Left lung (tissue), 10 donors: Measurements from ENCODE around the gene C2CD4C. TPM values are rescaled to one million over a fixed set of nuclear protein-coding genes. Genes with fewer than 3 reads are reported as not detected.
"Not testable (repeated sequence)": the region's sequence is repeated elsewhere in the genome, so short reads cannot be mapped to it uniquely, and the experiment has no call there.

Experiments
- ATAC-seq: fragments of 200-7000 bp; cut with Tn5 transposase; one replicate; pipeline ENCODE4 v1.9.1; 2020; ENCODE audit warnings: moderate library complexity
- DNase-seq, 4 donors: peaks; one replicate each; pipeline ENCODE4 v3.0.0-alpha.2; 2013 to 2020
- H3K27ac ChIP-seq, 2 donors: fragments of 200-600 bp; sonication (generic) in 1 of 2; one replicate each; pipeline versions ENCODE4 v1.5.0 to v1.8.0; 2020 to 2021
- H3K27me3 ChIP-seq, 2 donors: fragments of 200-600 bp; sonication (generic) in 1 of 2; one replicate each; pipeline versions ENCODE4 v1.5.0 to v1.8.0; 2020 to 2021
- H3K36me3 ChIP-seq, 2 donors: fragments of 200-600 bp; sonication (generic) in 1 of 2; one replicate each; pipeline versions ENCODE4 v1.5.0 to v1.8.0; 2020 to 2021
- H3K4me1 ChIP-seq, 2 donors: fragments of 200-600 bp; one replicate each; pipeline ENCODE4 v1.8.0; 2021
- H3K4me3 ChIP-seq, 2 donors: fragments of 200-600 bp; sonication (generic) in 1 of 2; one replicate each; pipeline versions ENCODE4 v1.5.0 to v1.8.0; 2020 to 2021; ENCODE audit warnings: mild to moderate bottlenecking in 1 of 2
- H3K9me3 ChIP-seq, 2 donors: fragments of 200-600 bp; sonication (generic) in 1 of 2; one replicate each; pipeline versions ENCODE4 v1.5.0 to v1.8.0; 2020 to 2021
- CTCF ChIP-seq, 2 donors: fragments of 200-600 bp; sonication (generic) in 1 of 2; IDR thresholded peaks; one replicate each; pipeline versions ENCODE4 v1.5.0 to v1.8.0; 2021; ENCODE audit warnings: antibody characterized with exemption in 2 of 2
- intact Hi-C, 2 donors: fragments of 100-400 bp; cut with DNase I; formaldehyde crosslinking; loops; one replicate each; pipeline versions ENCODE4 v1.11.2 to v1.14.2; 2022
- polyA plus RNA-seq, 6 donors: library from polyadenylated mRNA; unstranded; fragments of 120-200 nt; gene quantifications; one replicate each; pipeline ENCODE4 v1.2.1, GENCODE V29; 2013; ENCODE audit not compliant: insufficient read length in 6 of 6
- total RNA-seq, 2 donors: library from RNA; stranded (reverse); fragmentation: NEBNext Ultra II Directional; extraction: Animal tissue kit (Norgen Biotek cat#: 25700); gene quantifications; one replicate each; pipeline ENCODE4 v1.2.1, GENCODE V29; 2021
- donor health status: DM: no; HTN: yes; CAD: no.
- donor health status: DM: no; HTN: no; CAD: no.

Gene C2CD4C
- total and polyA plus RNA-seq, 8 donors, result 0.27 to 2.4 (median 0.86) TPM

DNA sequence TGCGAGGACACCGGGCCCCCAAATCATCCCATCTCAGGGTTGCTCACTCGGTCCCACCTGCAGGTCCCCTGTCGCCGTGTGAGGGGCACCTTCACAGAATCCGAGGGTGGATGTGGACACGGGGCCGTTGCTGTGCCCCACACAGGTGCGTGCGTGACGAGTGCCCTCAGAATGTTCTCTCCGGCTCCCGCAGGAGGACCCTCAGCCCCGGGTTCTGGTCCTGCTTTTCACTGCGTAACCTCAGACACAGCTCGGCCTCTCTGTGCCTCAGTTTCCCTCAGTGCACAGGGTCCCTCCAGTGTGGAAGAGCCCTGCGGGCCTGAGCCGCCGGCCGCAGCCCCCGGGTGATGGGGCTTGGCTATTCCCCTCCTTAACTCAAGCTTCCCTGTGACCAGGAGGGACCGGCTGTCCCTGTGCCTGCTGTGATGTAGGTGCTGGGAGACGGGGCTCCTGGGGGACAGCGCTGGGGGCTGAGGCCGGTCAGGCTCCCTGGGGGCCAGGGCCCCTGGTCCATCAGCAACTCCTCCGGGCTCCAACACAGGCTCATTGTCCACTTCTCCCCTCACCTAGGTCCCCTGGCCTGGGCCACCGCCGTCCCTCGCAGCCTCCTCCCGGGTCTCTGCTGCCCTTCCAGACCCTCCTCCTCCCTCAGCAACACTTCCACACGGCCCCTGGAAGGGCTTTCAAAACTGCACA is 47.1 kb upstream of the C2CD4C start:
- intact Hi-C loops, result no loop called here
- TF ChIP-seq CTCF (IDR thresholded peaks at IDR 0.05), result no peak
- no peak for ATAC-seq

GRCh38 chr19:455031-455705 is 46.2 kb upstream of the C2CD4C start:
- intact Hi-C loops, result no loop called here
- H3K27ac ChIP-seq, result no peak overlapping the region

More for the DNA sequence above, 47.1 kb upstream of the C2CD4C start:
- Histone ChIP-seq H3K4me1 (peaks cover 0 to 9% of the 10 kb centered on the region in 2 donors), H3K27me3 (peaks cover 0 to 13% of the 10 kb centered on the region in 2 donors), H3K4me3 (no peak overlapping the region), H3K27ac (no peak overlapping the region), H3K9me3 (peaks cover 0 to 6% of the 10 kb centered on the region in 2 donors), H3K36me3 (no peaks in the 10 kb centered on the region)
- peak in 1 of 4 donors; percentile 67 for DNase-seq

DNA sequence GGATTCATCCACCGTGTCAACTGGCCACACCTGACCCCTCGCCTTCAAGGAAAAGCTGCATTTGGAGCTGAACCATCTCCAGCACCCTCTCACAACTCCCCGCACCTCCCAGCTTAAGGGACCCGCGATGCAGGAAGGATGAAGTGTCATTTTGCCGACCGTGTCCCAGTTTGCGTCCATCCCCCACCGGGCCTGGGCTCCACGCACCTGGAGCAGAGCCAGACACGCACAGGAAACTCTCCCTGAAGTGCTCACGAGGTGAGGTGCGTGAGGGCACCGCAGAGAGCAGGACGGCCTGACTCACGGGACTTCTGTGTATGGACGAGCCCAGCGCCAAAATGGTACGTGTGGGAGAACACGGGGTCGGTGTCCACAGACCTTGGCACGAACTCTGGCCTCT is 44.7 kb upstream of the C2CD4C start:
- peaks cover 0 to 14% of the 10 kb centered on the region in 2 donors for H3K9me3 ChIP-seq
- H3K4me3 ChIP-seq, result no peak overlapping the region
- no peaks in the 10 kb centered on the region for H3K27me3 ChIP-seq
- intact Hi-C loops, result no loop called here
- H3K4me1 ChIP-seq, result no peaks in the 10 kb centered on the region
- H3K27ac ChIP-seq, result no peak overlapping the region
- H3K36me3 ChIP-seq, result no peaks in the 10 kb centered on the region
- TF ChIP-seq CTCF (IDR thresholded peaks at IDR 0.05), result no peak
- ATAC-seq (no peak), DNase-seq (no peak)

More at GRCh38 chr19:455031-455705, 46.2 kb upstream of the C2CD4C start:
- Histone ChIP-seq H3K36me3 (no peaks in the 10 kb centered on the region), H3K4me1 (peaks cover 0 to 8% of the 10 kb centered on the region in 2 donors), H3K9me3 (peaks cover 0 to 14% of the 10 kb centered on the region in 2 donors), H3K27me3 (peaks cover 0 to 8% of the 10 kb centered on the region in 2 donors), H3K4me3 (no peak overlapping the region)
- ATAC-seq, result no peak
- peak in 1 of 4 donors; percentile 73 for DNase-seq
- no peak for TF ChIP-seq CTCF (IDR thresholded peaks at IDR 0.05)

- ATAC-seq, result no peak
- no peak for TF ChIP-seq CTCF (IDR thresholded peaks at IDR 0.05)
- Histone ChIP-seq H3K27me3 (peaks cover 0 to 4% of the 10 kb centered on the region in 2 donors), H3K4me1 (no peaks in the 10 kb centered on the region), H3K36me3 (no peaks in the 10 kb centered on the region), H3K27ac (no peak overlapping the region), H3K4me3 (no peak overlapping the region), H3K9me3 (peaks cover 0 to 14% of the 10 kb centered on the region in 2 donors)
- peak in 1 of 4 donors; percentile 65 for DNase-seq
- intact Hi-C loops, result no loop called here
These were observed 43.9 kb upstream of the C2CD4C start for GRCh38 chr19:452829-453228.

DNA sequence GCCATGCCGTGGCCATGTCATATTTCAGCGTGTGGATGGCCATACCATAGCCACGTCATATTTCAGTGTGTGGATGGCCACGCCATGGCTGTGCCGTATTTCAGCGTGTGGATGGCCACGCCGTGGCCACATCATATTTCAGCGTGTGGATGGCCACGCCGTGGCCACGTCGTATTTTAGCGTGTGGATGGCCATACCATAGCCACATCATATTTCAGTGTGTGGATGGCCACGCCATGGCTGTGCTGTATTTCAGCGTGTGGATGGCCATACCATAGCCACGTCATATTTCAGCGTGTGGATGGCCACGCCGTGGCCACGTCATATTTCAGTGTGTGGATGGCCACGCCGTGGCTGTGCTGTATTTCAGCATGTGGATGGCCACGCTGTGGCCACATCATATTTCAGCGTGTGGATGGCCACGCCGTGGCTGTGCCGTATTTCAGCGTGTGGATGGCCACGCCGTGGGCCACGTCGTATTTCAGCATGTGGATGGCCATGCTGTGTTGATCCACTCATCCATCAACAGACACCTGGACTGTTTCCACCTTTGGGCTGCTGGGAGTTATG is 42.0 kb upstream of the C2CD4C start:
- H3K4me3 ChIP-seq, H3K4me1 ChIP-seq, intact Hi-C loops, H3K27ac ChIP-seq, H3K27me3 ChIP-seq, H3K36me3 ChIP-seq, ATAC-seq, DNase-seq: not testable (repeated sequence)
- H3K9me3 ChIP-seq, result peaks cover 0 to 14% of the 10 kb centered on the region in 2 donors
